ENCODE measurements around the gene MLEC.
A peak's percentile ranks its signal among the peaks of the same experiment; 100 is the strongest.
"Not testable (repeated sequence)": the region's sequence is repeated elsewhere in the genome, so short reads cannot be mapped to it uniquely, and the experiment has no call there.

MLEC gene

GRCh38 chr12:120661432-120661831 is 25.5 kb upstream of the MLEC start:
- FAIRE-seq, result no peak

GRCh38 chr12:120662879-120663278 is 24.1 kb upstream of the MLEC start:
- FAIRE-seq, result peak; percentile 92
- DNase-seq (ENCODE audit: extremely low spot score, insufficient read length, low read depth), result peak; percentile 62

More at GRCh38 chr12:120661432-120661831, 25.5 kb upstream of the MLEC start:
- no peak for DNase-seq (ENCODE audit: extremely low spot score, insufficient read length, low read depth)

- DNase-seq (ENCODE audit: extremely low spot score, insufficient read length, low read depth), result no peak
- no peak for FAIRE-seq
Observed at GRCh38 chr12:120663741-120664140, 23.2 kb upstream of the MLEC start.

GRCh38 chr12:120666571-120667390 is 20.2 kb upstream of the MLEC start:
- no peak for DNase-seq (ENCODE audit: extremely low spot score, insufficient read length, low read depth)
- no peak for FAIRE-seq

- FAIRE-seq (peak; percentile 38), DNase-seq (ENCODE audit: extremely low spot score, insufficient read length, low read depth) (no peak)
Observed at GRCh38 chr12:120668091-120668867, 18.7 kb upstream of the MLEC start.

- peak; percentile 33 for DNase-seq (ENCODE audit: extremely low spot score, insufficient read length, low read depth)
Observed at GRCh38 chr12:120668868-120669840, 17.8 kb upstream of the MLEC start.

GRCh38 chr12:120670237-120670636 is 16.7 kb upstream of the MLEC start:
- DNase-seq (ENCODE audit: extremely low spot score, insufficient read length, low read depth); FAIRE-seq: not testable (repeated sequence)

More at GRCh38 chr12:120668868-120669840, 17.8 kb upstream of the MLEC start:
- FAIRE-seq, result peak; percentile 96

- FAIRE-seq (peak; percentile 45), DNase-seq (ENCODE audit: extremely low spot score, insufficient read length, low read depth) (no peak)
Observed at GRCh38 chr12:120670667-120671066, 16.3 kb upstream of the MLEC start.

- FAIRE-seq (peak; percentile 69), DNase-seq (ENCODE audit: extremely low spot score, insufficient read length, low read depth) (no peak)
Observed at GRCh38 chr12:120674097-120674636, 12.8 kb upstream of the MLEC start.

GRCh38 chr12:120677765-120678473 is 9.0 kb upstream of the MLEC start:
- FAIRE-seq (peak; percentile 92), DNase-seq (ENCODE audit: extremely low spot score, insufficient read length, low read depth) (peak; percentile 40)

- FAIRE-seq (peak; percentile 36), DNase-seq (ENCODE audit: extremely low spot score, insufficient read length, low read depth) (no peak)
Observed at GRCh38 chr12:120678572-120678971, 8.4 kb upstream of the MLEC start.

- FAIRE-seq (peak; percentile 48), DNase-seq (ENCODE audit: extremely low spot score, insufficient read length, low read depth) (no peak)
Observed at GRCh38 chr12:120680165-120680738, 6.7 kb upstream of the MLEC start.

GRCh38 chr12:120684523-120684932 is 2.4 kb upstream of the MLEC start:
- DNase-seq (ENCODE audit: extremely low spot score, insufficient read length, low read depth) (no peak), FAIRE-seq (no peak)

- DNase-seq (ENCODE audit: extremely low spot score, insufficient read length, low read depth), result no peak
- FAIRE-seq, result no peak
Observed at GRCh38 chr12:120685522-120685921, 1.4 kb upstream of the MLEC start.

GRCh38 chr12:120686151-120686689 is 729 bp upstream of the MLEC start:
- FAIRE-seq (no peak), DNase-seq (ENCODE audit: extremely low spot score, insufficient read length, low read depth) (no peak)

GRCh38 chr12:120687578-120688289 is 785 bp downstream of the MLEC start:
- FAIRE-seq (peak; percentile 59), DNase-seq (ENCODE audit: extremely low spot score, insufficient read length, low read depth) (no peak)

- DNase-seq (ENCODE audit: extremely low spot score, insufficient read length, low read depth), result no peak
- no peak for FAIRE-seq
Observed at GRCh38 chr12:120688527-120689071, 1.6 kb downstream of the MLEC start.
